Stimulated activated CD4-positive, alpha-beta T cell treated with anti-CD3 and anti-CD28 coated beads, TNF-alpha, amount 100 ng/mL, for 24 hours (primary cell): ENCODE data around the gene LIFR.

Experiments
- DNase-seq, 3 experiments: peaks; one replicate each; pipeline ENCODE4 v3.0.0-alpha.2; 2020; ENCODE audit warnings: low read depth in 3 of 3

LIFR gene

GRCh38 chr5:38466424-38467189, 89.8 kb downstream of the LIFR start:
- no peak for DNase-seq

- DNase-seq: no peak
These were observed 90.6 kb downstream of the LIFR start for GRCh38 chr5:38465702-38466423.

- DNase-seq: no peak
These were observed 91.4 kb downstream of the LIFR start for GRCh38 chr5:38465061-38465460.

- no peak for DNase-seq
These were observed 92.6 kb downstream of the LIFR start for GRCh38 chr5:38463634-38464521.

- no peak for DNase-seq
These were observed 93.3 kb downstream of the LIFR start for GRCh38 chr5:38462976-38463633.

GRCh38 chr5:38458174-38458573, 98.3 kb downstream of the LIFR start:
- DNase-seq: no peak

- no peak for DNase-seq
These were observed 99.6 kb downstream of the LIFR start for GRCh38 chr5:38456657-38457399.

- DNase-seq: no peak
These were observed 100.6 kb downstream of the LIFR start for GRCh38 chr5:38455796-38456330.

- no peak for DNase-seq
These were observed 102.5 kb downstream of the LIFR start for GRCh38 chr5:38453921-38454320.

GRCh38 chr5:38453506-38453905, 102.9 kb downstream of the LIFR start:
- peak in 2 of 3 experiments; percentile 3 to 25 for DNase-seq

- no peak for DNase-seq
These were observed 104.2 kb downstream of the LIFR start for GRCh38 chr5:38452201-38452600.

GRCh38 chr5:38451074-38451725, 105.2 kb downstream of the LIFR start:
- DNase-seq: no peak

- no peak for DNase-seq
These were observed 105.8 kb downstream of the LIFR start for GRCh38 chr5:38450627-38451026.

GRCh38 chr5:38448568-38449350, 107.7 kb downstream of the LIFR start:
- no peak for DNase-seq

- DNase-seq: no peak
These were observed 108.7 kb downstream of the LIFR start for GRCh38 chr5:38447786-38448185.

GRCh38 chr5:38447056-38447455, 109.4 kb downstream of the LIFR start:
- DNase-seq: no peak

GRCh38 chr5:38446029-38446522, 110.4 kb downstream of the LIFR start:
- DNase-seq: no peak

GRCh38 chr5:38445374-38446028, 110.9 kb downstream of the LIFR start:
- no peak for DNase-seq

- DNase-seq: no peak
These were observed 113.1 kb downstream of the LIFR start for GRCh38 chr5:38443390-38443789.
